GM12873 (cell line): ENCODE results near the gene NOX5.

ENCODE experiments used
- CTCF ChIP-seq: IDR thresholded peaks from 2 replicates; pipeline ENCODE4 v1.5.1; 2012; ENCODE audit warnings: low read depth, mild to moderate bottlenecking, moderate library complexity, low read length, control low read depth; ENCODE audit not compliant: insufficient read depth; ENCODE audit errors: missing control alignments

Gene NOX5

GRCh38 chr15:69026355-69026754 lies 11.9 kb downstream of the NOX5 start:
- no peak for TF ChIP-seq CTCF

- TF ChIP-seq CTCF: no peak
These were observed 13.6 kb downstream of the NOX5 start for GRCh38 chr15:69027976-69028518.

- peak; percentile 33 for TF ChIP-seq CTCF
These were observed 16.8 kb downstream of the NOX5 start for GRCh38 chr15:69031013-69032001.

GRCh38 chr15:69032031-69032430 lies 17.5 kb downstream of the NOX5 start:
- TF ChIP-seq CTCF: no peak

GRCh38 chr15:69032703-69033373 lies 18.3 kb downstream of the NOX5 start:
- no peak for TF ChIP-seq CTCF

- TF ChIP-seq CTCF: no peak
These were observed 19.9 kb downstream of the NOX5 start for GRCh38 chr15:69034352-69034751.
